Epithelial cell of esophagus (primary cell): ENCODE measurements around the gene TP53TG5.

ENCODE experiments used
- DNase-seq: peaks from one replicate; pipeline ENCODE4 v3.0.0; 2010; ENCODE audit warnings: low read depth
- H3K4me3 ChIP-seq: 2 replicates; pipeline ENCODE4 v1.5.1; 2011; ENCODE audit warnings: mild to moderate bottlenecking, low read length, control low read depth
- TF ChIP-seq, protein P1 (sequence below): IDR thresholded peaks from 2 replicates; pipeline ENCODE4 v1.5.1; 2011; ENCODE audit warnings: low read depth, mild to moderate bottlenecking, low read length, control low read depth, inconsistent platforms; ENCODE audit not compliant: insufficient read depth; ENCODE audit errors: missing control alignments

The TP53TG5 gene

DNA sequence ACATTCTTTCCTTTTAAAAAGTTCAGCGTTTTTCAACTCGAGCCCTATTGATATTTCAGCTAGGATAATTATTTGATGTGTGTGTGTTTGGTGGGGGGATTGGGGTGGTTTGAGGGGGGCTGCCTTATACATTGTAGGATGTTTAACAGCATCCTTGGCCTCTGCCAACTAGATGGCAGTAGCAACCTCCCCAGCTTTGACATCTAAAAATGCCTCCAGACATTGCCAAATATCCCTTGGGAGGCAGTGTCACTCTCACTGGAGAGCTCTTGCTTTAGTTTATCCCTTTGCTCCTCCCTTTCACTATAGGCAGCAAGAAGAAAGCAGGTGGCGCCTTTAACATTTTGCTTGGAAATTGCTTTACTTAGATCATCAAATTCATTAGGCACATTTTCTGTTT, 14.6 kb upstream of the TP53TG5 start:
- H3K4me3 ChIP-seq: no peak overlapping the region
- DNase-seq: no peak
- TF ChIP-seq, protein P1, sequence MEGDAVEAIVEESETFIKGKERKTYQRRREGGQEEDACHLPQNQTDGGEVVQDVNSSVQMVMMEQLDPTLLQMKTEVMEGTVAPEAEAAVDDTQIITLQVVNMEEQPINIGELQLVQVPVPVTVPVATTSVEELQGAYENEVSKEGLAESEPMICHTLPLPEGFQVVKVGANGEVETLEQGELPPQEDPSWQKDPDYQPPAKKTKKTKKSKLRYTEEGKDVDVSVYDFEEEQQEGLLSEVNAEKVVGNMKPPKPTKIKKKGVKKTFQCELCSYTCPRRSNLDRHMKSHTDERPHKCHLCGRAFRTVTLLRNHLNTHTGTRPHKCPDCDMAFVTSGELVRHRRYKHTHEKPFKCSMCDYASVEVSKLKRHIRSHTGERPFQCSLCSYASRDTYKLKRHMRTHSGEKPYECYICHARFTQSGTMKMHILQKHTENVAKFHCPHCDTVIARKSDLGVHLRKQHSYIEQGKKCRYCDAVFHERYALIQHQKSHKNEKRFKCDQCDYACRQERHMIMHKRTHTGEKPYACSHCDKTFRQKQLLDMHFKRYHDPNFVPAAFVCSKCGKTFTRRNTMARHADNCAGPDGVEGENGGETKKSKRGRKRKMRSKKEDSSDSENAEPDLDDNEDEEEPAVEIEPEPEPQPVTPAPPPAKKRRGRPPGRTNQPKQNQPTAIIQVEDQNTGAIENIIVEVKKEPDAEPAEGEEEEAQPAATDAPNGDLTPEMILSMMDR: peak; percentile 26

DNA sequence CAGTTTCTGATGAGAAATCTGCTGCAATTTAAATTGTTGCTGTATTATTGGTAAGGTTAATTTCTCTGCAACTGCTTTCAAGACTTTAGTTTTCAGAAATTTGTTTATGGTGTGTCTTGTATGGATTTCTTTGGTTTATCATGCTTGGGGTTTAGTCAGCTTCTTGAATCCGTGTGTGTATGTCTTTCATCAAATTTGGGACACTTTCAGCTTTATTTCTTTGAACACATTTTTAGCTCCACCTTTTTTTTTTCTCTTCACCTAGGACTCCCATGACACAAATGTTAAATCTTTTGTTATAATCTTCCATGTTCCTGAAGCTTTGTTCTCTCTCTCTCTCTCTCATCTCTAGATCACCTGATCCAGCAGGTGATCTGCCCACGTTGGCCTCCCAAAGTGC, 13.4 kb upstream of the TP53TG5 start:
- no peak for DNase-seq
- H3K4me3 ChIP-seq: no peak overlapping the region
- TF ChIP-seq, protein P1: no peak

DNA sequence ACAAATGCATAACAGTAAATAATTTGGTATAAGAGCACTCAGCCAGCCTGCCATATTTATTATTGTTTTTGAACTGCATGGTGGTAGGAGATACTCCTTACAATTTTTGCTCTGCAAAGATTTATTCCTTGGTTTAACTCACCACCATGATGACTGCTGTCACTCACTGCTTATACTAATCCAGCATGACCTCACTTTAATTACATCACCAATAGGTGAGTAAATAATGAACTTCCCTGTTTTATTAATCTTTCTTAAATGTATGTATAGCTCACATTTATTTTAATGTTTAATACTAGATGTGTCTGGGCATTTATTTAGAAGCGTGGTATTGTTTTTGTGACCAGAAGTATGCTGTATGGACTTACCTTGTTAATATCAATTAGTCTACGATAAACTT, 12.8 kb upstream of the TP53TG5 start:
- no peak overlapping the region for H3K4me3 ChIP-seq
- peak; percentile 22 for DNase-seq
- TF ChIP-seq, protein P1: no peak

DNA sequence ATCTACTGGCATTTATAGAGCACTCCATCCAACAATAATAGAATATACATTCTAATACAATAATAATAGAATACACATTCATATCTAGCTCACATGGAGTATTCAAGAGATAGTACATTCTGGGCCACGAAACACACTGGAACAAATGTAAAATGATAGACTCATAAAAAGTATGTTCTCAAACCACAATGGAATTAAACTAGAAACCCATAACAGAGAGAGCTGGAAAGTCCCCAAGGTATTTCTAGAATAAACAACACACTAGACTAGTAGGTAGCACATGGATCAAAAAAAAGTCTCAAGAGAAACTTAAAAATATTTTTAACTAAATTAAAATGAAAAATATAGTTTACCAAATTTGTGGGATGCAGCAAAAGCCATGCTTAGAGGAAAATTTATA, 9.1 kb upstream of the TP53TG5 start:
- H3K4me3 ChIP-seq: no peak overlapping the region
- DNase-seq: no peak
- TF ChIP-seq, protein P1: no peak

DNA sequence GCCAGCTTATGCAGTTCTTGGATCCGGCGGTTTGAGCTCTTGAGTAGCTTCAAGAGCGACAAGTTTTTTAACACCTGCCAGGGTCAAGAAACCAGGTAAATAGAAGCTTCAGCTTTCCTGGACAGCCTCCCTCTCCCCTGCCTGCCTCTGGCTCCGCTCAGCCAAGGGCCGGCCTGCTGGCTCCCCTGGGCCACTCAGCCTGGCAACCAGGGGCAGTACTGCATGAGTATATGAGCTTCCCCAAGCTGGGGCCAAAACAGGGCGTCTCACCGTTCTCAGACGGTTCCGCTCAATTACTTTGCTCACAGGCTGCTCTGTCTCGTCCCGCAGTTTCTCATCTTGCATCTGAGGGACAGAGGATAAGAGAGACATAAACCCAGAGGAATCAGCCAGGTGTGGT, 856 bp downstream of the TP53TG5 start:
- H3K4me3 ChIP-seq: no peak overlapping the region
- TF ChIP-seq, protein P1: no peak
- DNase-seq: no peak

DNA sequence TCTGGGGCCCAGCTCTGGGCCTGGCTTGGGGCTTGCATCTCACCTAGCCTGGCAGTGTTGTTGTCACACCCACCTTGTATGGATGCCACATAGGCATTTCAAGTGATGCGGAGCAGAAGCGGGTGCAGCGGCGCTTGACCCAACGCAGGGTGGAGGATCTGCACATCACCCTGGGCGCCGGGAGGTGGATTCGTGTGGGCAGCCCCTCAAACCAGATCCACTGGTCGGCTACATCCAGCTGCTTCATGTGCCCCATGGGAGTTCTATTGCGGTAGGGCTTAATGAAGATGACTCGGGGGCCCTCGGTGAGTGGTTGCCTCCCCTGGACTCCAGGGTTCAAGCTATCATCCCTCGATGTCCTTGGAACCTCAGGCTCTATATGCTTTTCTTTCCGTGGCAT, 3.2 kb downstream of the TP53TG5 start:
- H3K4me3 ChIP-seq: no peak overlapping the region
- DNase-seq: no peak
- TF ChIP-seq, protein P1: no peak

DNA sequence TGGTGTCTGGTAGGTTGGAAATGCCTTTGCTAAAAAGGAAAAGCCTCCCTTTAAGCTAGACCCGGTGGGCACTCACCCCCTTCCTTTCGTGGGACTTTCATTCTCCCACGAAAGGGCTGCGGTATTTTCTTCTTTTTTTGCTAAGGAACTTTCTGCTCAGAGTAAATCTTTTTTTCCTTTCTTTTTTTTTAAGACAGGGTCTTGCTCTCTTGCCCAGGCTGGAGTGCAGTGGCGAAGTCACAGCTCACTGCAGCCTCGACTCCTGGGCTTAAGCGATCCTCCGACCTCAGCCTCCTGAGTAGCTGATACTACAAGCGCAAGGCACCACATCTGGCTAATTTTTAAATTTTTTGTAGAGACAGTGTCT, 4.0 kb downstream of the TP53TG5 start:
- TF ChIP-seq, protein P1: no peak
- DNase-seq: no peak
- H3K4me3 ChIP-seq: peak overlapping the region; percentile 50
